MG63 (cell line): ENCODE results near the gene ZNRF1. TPM values are rescaled to one million over a fixed set of nuclear protein-coding genes. Genes with fewer than 3 reads are reported as not detected.

Experiments used
- DNase-seq: peaks from one replicate; pipeline ENCODE4 v3.0.0-alpha.2; 2020
- H3K27me3 ChIP-seq: fragments of 250-450 bp; sonication (Bioruptor Pico); 2 replicates; pipeline ENCODE4 v1.5.1; 2020; ENCODE audit warnings: mild to moderate bottlenecking, moderate library complexity
- H3K36me3 ChIP-seq: fragments of 250-450 bp; sonication (Bioruptor Pico); 2 replicates; pipeline ENCODE4 v1.5.1; 2020; ENCODE audit warnings: mild to moderate bottlenecking, moderate library complexity
- H3K4me3 ChIP-seq: fragments of 250-450 bp; sonication (Bioruptor Pico); 2 replicates; pipeline ENCODE4 v1.5.1; 2020; ENCODE audit warnings: mild to moderate bottlenecking, moderate library complexity
- H3K9me3 ChIP-seq: fragments of 250-450 bp; sonication (Bioruptor Pico); 2 replicates; pipeline ENCODE4 v1.5.1; 2020; ENCODE audit warnings: mild to moderate bottlenecking, moderate library complexity
- total RNA-seq: library from RNA; depleted of rRNA; stranded (reverse); fragments of >200 nt; shearing (Covaris generic); gene quantifications from 2 replicates; pipeline ENCODE4 v1.2.3, GENCODE V29; 2014; ENCODE audit warnings: low replicate concordance

The ZNRF1 gene
- total RNA-seq, 1 experiment from 2014 or later, result 8.2 TPM

DNA sequence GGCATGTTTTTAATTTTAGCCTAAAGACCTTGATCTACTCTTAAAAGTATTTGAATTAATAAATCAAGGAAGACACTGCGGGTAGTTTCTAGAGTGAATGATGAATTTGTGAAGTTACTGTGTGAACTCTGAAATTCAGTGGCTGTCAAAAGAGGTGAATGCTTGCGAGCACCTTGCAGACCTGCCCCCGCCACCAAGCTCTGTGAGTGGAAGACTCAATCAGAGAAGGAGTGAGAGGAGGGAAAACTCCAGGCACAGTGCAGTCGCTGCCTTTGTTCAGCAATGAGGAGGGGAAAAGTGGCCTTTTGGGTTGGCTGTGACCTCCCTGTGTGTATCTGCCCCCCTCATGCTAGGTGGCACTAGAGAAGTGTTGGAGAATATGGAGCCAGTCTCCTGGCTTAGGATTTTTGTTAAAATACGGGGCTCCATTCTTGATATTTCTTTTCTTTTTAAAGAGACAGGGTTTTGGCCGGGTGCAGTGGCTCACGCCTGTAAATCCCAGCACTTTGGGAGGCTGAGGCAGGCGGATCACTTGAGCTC is 64.8 kb downstream of the ZNRF1 start:
- Histone ChIP-seq H3K9me3 (no peaks in the 10 kb centered on the region), H3K36me3 (no peaks in the 10 kb centered on the region), H3K27me3 (no peaks in the 10 kb centered on the region), H3K4me3 (no peak overlapping the region)
- DNase-seq, result no peak

DNA sequence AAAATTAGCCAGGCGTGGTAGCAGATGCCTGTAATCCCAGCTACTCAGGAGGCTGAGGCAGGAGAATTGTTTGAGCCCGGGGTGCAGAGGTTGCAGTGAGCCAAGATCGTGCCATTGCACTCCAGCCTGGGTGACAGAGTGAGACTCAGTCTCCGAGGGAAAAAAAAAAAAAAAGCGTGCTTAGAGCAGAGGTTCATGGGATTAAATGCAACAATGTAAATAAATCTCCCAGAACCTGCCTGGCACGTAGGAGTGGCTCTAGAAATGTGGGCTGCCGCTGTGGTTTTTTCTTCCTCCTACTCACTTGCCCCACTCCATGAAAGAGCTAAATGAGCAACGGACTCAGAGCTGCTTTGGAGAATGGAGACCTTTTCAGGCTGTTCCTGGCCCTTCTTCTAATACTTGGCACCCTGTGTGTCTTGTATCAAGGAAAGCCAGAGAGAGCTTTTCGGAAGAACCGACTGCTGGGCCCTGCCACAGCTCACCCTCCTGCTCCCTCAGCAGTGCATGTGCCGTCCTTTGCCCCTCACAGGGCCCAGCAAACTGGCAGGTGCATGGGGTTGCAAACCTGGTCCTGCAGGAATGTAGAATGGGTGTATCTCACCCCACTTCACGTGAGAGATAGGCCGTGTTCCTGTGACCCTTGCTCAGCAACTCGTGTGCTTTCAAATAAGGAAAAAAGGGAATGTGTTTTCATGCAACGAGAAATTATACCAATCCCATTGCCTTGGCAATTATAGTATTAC is 65.8 kb downstream of the ZNRF1 start:
- no peak overlapping the region for H3K4me3 ChIP-seq
- H3K9me3 ChIP-seq, result no peaks in the 10 kb centered on the region
- no peaks in the 10 kb centered on the region for H3K36me3 ChIP-seq
- no peak for DNase-seq
- H3K27me3 ChIP-seq, result no peaks in the 10 kb centered on the region

DNA sequence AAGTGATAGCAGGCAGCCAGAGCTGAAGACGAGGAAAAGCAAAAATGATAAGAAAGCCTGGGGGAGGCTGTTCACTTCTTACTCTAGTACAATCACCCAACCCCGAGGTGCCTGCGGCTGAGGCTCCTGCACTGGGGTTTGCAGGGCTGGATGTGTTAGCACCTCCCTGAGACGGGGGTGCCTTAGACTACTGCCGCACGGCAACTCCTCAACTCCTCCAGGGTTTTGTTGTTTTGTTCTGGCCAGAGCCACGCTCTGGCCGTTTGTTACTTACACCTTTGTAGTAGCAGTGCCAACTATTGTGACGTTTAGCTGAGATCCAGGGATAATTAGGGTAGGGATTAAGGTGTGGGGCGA is 66.3 kb downstream of the ZNRF1 start:
- no peak for DNase-seq
- Histone ChIP-seq H3K4me3 (no peak overlapping the region), H3K9me3 (no peaks in the 10 kb centered on the region), H3K27me3 (no peaks in the 10 kb centered on the region), H3K36me3 (no peaks in the 10 kb centered on the region)

DNA sequence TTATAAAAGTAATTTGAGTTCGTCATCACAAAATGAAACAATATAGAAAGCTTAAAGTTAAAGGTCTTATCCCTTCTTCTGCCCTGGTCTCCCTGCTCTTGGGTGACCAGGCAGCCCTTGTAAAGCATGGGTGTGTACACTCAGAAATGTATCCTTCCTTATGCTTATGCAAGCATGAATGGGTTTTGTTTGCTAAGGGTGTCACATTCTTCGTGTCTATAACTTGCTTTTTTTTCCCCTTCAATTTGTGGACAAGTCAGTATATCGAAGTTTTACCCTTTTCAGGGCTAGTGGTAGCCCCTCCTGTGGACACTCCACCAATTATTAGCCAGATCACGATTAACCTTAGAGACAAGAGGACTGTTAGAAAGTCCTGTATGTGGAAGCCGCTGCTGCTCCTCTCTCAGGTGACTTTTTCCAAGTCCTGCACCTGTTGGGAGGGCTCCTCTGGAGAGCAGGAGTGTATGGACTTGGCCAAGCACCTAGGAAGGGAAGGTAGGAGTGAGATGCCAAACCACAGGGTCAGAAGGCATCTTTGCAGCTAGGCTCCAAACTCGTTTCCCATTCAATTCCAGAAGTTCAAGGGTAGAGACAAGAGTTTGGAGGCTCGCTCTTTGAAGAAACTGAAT is 66.8 kb downstream of the ZNRF1 start:
- DNase-seq, result no peak
- Histone ChIP-seq H3K4me3 (no peak overlapping the region), H3K36me3 (no peaks in the 10 kb centered on the region), H3K9me3 (no peaks in the 10 kb centered on the region), H3K27me3 (no peaks in the 10 kb centered on the region)

DNA sequence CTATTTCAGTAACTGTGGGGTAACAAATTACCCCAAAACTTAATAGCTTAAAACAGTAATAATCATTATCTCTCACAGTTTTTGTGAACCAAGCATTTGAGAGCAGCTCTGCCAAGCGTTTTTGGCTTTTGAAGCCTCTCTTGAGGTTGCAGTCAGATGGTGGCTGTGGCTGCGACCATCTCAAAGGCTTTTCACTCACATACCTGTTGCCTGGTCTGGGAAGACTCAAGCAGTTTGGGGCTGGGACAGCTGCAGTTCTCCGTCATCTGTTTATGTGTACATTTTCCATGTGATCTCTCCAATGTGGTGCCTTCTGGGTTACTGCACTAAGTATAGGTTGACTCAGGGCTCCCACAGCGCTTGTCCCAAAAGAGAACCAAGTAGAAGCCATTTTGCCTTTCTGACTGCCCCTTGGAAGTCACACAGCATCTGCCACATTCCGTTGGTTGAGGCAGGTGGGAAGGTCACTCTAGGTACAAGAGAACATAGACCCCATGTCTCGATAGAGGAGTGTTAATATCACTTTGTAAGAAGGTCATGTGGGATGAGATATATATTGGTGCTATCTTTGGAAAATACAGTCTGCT is 68.1 kb downstream of the ZNRF1 start:
- H3K9me3 ChIP-seq, result no peaks in the 10 kb centered on the region
- H3K36me3 ChIP-seq, result no peaks in the 10 kb centered on the region
- no peaks in the 10 kb centered on the region for H3K27me3 ChIP-seq
- no peak for DNase-seq
- H3K4me3 ChIP-seq, result no peak overlapping the region

DNA sequence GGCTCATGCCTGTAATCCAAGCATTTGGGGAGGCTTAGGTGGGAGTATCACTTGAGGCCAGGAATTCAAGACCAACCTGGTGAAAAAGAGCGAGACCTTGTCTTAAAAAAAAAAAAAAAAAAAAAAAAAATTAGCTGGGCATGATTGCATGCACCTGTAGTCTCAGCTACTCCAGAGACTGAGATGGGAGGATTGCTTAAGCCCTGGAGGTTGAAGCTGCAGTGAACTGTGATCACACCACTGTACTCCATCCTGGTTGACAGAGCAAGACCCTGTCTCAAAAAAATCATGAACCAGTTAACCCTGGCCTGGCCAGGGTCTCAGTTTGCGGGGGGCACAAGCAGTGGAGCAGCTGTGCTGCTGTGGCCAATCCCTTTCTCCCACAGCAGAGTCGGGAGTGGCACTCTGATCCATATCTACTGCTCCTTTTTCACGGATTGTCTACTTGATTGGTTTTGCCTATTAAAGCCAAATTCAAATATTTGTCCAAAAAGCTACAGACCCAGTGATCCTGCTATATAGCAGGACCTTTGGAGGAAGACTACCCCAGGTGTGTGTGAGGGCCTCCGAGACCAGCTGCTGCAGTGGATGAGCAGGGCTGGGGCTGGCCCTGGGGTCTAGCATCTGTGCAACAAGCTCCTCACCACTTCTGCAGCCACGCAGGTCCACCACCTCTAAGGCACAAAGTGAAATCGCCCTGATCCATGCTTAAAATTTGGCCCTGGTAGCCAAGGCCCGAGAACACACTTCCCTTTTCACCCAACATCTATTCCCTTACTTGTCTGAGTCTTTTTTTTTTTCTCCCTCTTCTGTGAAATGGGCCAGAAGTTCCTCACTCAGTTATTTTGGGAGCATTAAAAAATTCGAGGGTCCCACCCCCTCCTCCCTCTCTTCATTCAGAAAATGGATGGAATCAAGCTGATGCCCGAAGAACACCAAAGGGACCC is 69.5 kb downstream of the ZNRF1 start:
- no peaks in the 10 kb centered on the region for H3K36me3 ChIP-seq
- no peak for DNase-seq

DNA sequence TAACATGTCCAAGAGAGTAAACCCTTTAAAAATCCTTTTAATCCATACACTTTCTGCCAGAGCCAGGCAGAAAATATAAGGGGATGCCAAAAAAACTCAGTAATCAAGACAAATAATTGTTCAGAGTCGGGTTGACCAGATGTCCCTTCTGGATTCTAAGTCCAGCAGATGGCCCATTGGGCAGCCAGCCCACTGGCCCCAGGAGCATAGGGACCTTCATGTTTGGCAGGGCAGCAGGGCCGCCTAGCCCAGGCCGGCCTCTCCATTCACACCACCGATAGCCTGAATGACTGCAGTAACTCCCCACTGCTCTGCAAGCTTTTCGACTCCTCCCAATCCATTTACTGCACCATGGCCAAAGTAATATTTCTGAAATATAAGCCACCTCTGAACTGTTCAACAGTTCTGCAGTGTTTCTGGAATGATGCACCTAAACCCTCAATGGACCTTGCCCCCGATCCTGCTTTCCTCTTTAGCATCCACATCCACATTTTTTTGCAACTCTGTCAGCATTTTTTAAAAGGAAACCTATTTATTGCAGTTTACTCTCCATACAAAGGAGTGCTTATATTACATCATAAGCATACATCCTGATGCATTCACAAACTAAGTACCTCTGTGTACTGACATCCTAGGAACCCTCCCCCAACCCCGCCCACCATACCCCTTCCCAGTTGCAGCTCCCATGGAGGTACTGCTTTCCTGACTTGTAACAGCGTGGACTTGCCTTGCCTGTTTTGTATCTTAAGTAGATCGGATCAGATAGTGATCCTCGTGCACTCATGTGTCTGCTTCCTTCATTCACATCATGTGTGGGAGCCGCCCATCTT is 71.4 kb downstream of the ZNRF1 start:
- Histone ChIP-seq H3K36me3 (no peaks in the 10 kb centered on the region), H3K9me3 (no peaks in the 10 kb centered on the region), H3K4me3 (no peak overlapping the region), H3K27me3 (no peaks in the 10 kb centered on the region)
- no peak for DNase-seq

More for the DNA sequence above, 69.5 kb downstream of the ZNRF1 start:
- Histone ChIP-seq H3K27me3 (no peaks in the 10 kb centered on the region), H3K9me3 (no peaks in the 10 kb centered on the region), H3K4me3 (no peak overlapping the region)

DNA sequence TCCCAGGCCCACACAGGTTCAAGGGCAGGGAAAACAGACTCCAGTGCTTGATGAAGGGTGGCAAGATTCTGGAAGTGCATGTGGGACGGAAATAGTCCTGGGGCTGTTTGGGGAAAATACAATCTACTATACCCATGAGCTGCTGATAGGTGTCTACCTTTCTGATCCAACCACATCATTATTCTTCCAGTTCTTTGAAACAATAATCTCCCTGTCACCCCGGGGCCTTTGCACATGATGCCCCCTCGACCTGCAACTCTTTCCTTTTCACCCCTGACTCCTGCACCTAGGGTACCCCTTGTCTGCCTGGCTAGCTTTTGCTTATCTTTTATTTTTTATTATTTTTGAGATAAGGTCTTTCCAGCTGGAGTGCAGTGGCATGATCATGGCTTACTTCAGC is 72.8 kb downstream of the ZNRF1 start:
- no peak overlapping the region for H3K4me3 ChIP-seq

DNA sequence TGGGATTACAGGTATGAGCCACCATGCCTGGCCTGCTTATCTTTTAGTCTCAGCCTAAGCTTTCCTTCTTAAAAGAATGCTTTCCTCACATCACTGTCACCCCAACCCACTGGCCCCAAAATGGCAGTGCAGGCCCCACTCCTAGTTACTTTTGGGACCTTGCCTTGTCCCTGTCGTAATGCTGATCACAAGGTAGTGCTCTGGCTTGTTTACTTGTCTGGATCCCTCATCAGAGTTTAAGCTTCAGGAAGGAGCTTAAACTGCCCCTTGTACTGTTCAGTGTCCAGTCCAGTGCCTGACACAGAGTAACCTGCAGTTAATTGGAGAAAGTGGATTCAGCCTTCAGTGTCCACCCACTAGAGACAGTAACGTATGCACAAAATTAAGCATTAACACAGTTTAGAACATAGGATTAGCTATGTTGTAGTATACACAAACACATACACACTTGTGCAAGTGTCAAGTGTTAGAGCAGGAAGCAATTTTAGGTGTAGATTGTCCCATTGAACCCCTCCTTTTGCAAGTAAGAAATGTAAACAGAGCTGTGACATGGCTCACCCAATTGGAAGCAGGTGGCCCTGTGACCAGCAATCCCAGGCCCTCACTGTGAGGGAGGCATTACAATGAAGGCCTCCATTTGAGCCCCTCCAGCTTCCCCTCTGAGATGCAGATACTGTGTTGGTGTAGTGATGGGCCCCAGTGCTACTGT is 73.6 kb downstream of the ZNRF1 start:
- Histone ChIP-seq H3K36me3 (no peaks in the 10 kb centered on the region), H3K4me3 (no peak overlapping the region), H3K27me3 (no peaks in the 10 kb centered on the region), H3K9me3 (no peaks in the 10 kb centered on the region)
- DNase-seq, result no peak

More for the DNA sequence above, 72.8 kb downstream of the ZNRF1 start:
- Histone ChIP-seq H3K27me3 (no peaks in the 10 kb centered on the region), H3K36me3 (no peaks in the 10 kb centered on the region), H3K9me3 (no peaks in the 10 kb centered on the region)
- DNase-seq, result no peak

DNA sequence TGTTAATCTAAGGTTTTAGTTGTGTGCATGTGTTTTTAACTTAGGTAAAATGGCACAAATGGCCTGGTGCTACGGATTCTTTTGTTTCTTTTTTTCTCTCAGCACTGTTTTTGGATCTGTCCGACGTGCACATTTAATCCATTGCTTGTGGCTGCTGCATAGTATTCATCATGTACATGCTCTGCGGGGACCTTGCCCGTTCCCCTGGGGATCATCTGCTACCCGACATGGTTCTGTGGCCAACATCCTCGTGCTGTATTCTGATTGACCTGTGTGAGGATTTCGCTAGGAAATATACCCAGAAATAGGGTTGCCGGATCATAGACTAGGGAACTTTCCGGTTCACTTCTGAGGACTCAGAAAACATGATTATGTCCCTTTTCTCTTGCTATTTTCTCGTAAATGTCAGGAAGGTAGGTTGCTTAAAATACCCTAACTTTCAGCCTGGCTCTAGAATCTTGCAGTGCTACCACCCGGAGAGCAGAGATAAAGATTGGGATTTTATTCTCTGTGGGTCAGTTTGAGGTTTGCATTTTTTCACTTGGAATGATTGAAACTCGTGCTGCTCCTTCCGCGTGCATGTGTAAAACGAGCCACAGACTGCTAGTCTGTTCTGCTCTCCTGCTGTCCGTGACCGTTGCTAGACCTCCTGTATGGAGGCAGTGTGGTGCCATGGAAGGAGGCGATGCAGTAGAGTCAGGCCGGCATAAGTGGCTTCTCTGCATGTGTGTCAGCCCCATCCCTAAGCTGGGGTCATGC is 74.9 kb downstream of the ZNRF1 start:
- Histone ChIP-seq H3K9me3 (no peaks in the 10 kb centered on the region), H3K4me3 (no peak overlapping the region)
- DNase-seq, result no peak

DNA sequence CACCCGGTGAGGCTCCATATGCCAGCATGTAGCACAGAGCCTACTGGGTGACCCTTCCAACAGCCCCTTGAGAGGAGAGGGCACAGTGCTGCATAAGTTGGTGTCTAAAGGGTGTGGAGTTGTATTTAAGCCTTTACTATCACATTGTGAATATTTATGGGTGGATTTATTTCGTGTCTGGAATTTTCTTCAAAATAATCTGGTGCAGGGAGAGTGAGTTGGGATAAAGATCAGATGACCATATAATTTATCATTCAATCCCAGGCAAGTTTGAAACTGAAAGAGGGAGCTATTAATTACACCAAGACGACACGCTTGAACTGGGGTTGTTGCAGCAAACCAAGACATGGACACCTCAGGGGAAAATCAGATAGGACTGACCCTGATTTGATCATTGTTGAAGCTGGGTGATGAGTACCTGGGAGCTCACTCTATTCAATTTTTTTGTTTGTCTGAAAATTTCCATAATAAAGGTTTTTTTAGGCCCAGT is 75.5 kb downstream of the ZNRF1 start:
- no peak for DNase-seq
- H3K27me3 ChIP-seq, result no peaks in the 10 kb centered on the region
- no peaks in the 10 kb centered on the region for H3K9me3 ChIP-seq
- no peaks in the 10 kb centered on the region for H3K36me3 ChIP-seq
- no peak overlapping the region for H3K4me3 ChIP-seq

More for the DNA sequence above, 74.9 kb downstream of the ZNRF1 start:
- Histone ChIP-seq H3K27me3 (no peaks in the 10 kb centered on the region), H3K36me3 (no peaks in the 10 kb centered on the region)

DNA sequence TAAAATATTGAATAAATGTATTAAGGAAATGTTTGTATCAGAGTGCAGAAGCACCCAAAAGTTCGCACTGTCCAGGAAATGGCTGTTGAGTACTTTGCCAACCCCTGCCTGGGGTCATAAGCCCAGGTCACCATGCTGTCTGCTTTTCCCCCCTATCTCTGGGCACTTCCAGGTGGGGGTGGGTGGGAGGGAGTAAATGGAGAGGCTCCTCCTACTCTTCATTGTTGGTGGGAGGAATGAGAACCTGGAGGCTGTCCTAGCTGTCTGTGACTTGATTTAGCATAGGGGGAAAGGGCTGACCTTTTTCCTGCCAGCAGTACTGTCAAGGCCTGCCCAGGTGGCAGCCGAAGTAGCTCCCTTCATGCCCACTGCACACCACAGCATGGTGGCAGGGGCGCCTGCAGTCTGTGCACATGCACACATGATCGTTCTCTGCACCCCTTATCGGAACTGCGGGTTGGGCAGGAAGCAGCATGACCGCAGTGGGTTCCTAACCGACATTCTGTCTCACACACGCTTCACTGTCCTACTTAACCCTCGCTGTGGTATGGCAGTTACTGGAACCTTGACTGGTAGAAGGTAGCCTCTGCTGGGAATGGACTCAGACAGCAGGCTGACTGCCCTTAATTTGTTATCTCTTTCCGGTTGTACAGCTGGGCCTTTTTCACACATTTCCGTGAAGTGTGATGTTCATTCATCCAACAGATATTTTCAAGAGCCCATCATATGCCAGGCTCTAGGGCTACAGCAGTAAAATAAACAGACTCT is 76.3 kb downstream of the ZNRF1 start:
- Histone ChIP-seq H3K36me3 (no peaks in the 10 kb centered on the region), H3K4me3 (no peak overlapping the region), H3K9me3 (no peaks in the 10 kb centered on the region), H3K27me3 (no peaks in the 10 kb centered on the region)
- DNase-seq, result no peak

DNA sequence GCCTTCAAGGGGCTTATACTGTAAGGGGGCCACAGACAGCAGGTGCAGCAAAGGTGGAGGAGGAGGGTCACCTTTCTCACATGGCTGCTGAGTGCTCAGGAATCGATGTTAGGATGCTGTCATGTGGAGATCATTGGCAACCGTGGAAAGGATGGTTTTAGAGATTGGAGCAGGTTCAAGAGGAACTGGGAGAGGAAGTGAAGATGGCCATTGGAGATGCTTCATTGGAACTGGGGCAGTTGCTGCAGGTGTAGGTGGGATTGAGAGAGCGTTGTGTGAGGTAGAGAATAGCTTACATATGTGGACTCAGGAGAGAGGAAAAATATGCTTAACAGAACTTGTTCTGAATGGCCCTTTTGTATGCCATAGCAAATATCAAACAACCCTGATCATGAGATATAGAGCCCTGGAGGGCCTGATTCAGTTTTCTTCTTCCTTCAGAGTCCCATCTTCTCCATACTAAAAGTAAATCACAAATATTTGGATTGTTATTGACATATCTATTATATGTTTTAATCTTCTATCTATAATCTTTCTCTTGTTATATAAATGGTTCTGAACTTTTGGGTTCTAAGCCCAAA is 77.0 kb downstream of the ZNRF1 start:
- Histone ChIP-seq H3K27me3 (no peaks in the 10 kb centered on the region), H3K36me3 (no peaks in the 10 kb centered on the region), H3K4me3 (no peak overlapping the region), H3K9me3 (no peaks in the 10 kb centered on the region)
- no peak for DNase-seq

DNA sequence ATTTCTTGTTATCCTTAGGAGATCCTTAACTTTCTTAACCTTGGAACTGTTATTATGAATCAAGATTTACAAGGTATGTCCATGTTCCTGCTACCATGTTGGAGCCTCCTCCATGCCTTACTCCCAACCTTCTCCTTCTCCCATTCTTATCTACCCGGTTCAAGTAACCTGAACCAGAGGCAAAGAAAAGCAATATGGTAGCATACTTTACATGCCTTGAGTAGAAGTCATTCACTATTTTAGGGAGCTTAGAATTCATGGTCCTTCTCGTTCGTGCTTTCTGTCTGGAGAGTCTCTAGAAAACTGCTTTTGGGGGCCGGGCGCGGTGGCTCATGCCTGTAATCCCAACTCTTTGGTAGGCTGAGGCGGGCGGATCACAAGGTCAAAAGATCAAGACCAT is 80.1 kb downstream of the ZNRF1 start:
- Histone ChIP-seq H3K27me3 (no peaks in the 10 kb centered on the region), H3K9me3 (no peaks in the 10 kb centered on the region), H3K4me3 (no peak overlapping the region), H3K36me3 (no peaks in the 10 kb centered on the region)
- no peak for DNase-seq
